HG03135 (cell line): ENCODE data around the gene PCSK5.
"Not testable (repeated sequence)": the region's sequence is repeated elsewhere in the genome, so short reads cannot be mapped to it uniquely, and the experiment has no call there.

Source experiments
- ATAC-seq: cut with Tn5 transposase; IDR thresholded peaks from one replicate; pipeline ENCODE4 v1.9.1; 2021; ENCODE audit warnings: mild to moderate bottlenecking, moderate library complexity; ENCODE audit not compliant: unreplicated experiment

Gene PCSK5

GRCh38 chr9:76044266-76044819, 153.9 kb downstream of the PCSK5 start:
- ATAC-seq: no peak

- ATAC-seq: no peak
Observed at GRCh38 chr9:76045221-76045620, 154.7 kb downstream of the PCSK5 start.

GRCh38 chr9:76049341-76049740, 158.9 kb downstream of the PCSK5 start:
- no peak for ATAC-seq

- ATAC-seq: no peak
Observed at GRCh38 chr9:76067696-76068095, 177.2 kb downstream of the PCSK5 start.

GRCh38 chr9:76077537-76077936, 187.1 kb downstream of the PCSK5 start:
- ATAC-seq: no peak

- not testable (repeated sequence) for ATAC-seq
Observed at GRCh38 chr9:76081281-76081680, 190.8 kb downstream of the PCSK5 start.

GRCh38 chr9:76082057-76082456, 191.6 kb downstream of the PCSK5 start:
- no peak for ATAC-seq

- no peak for ATAC-seq
Observed at GRCh38 chr9:76085596-76085995, 195.1 kb downstream of the PCSK5 start.

GRCh38 chr9:76086539-76086938, 196.1 kb downstream of the PCSK5 start:
- ATAC-seq: no peak

- no peak for ATAC-seq
Observed at GRCh38 chr9:76087976-76088375, 197.5 kb downstream of the PCSK5 start.

- ATAC-seq: no peak
Observed at GRCh38 chr9:76090330-76090729, 199.9 kb downstream of the PCSK5 start.

GRCh38 chr9:76090909-76091308, 200.4 kb downstream of the PCSK5 start:
- ATAC-seq: no peak

GRCh38 chr9:76092572-76092971, 202.1 kb downstream of the PCSK5 start:
- no peak for ATAC-seq

- no peak for ATAC-seq
Observed at GRCh38 chr9:76095585-76095984, 205.1 kb downstream of the PCSK5 start.

GRCh38 chr9:76099516-76099915, 209.0 kb downstream of the PCSK5 start:
- no peak for ATAC-seq

GRCh38 chr9:76101075-76101474, 210.6 kb downstream of the PCSK5 start:
- ATAC-seq: no peak

GRCh38 chr9:76101491-76101890, 211.0 kb downstream of the PCSK5 start:
- ATAC-seq: no peak

GRCh38 chr9:76101947-76102346, 211.5 kb downstream of the PCSK5 start:
- no peak for ATAC-seq

GRCh38 chr9:76103531-76104315, 213.2 kb downstream of the PCSK5 start:
- ATAC-seq: no peak

GRCh38 chr9:76107482-76107881, 217.0 kb downstream of the PCSK5 start:
- ATAC-seq: no peak

GRCh38 chr9:76109953-76110352, 219.5 kb downstream of the PCSK5 start:
- ATAC-seq: no peak

GRCh38 chr9:76112151-76112550, 221.7 kb downstream of the PCSK5 start:
- ATAC-seq: no peak

- no peak for ATAC-seq
Observed at GRCh38 chr9:76114144-76114543, 223.7 kb downstream of the PCSK5 start.
